Astrocyte of the cerebellum (primary cell): ENCODE data around the gene KIAA0930.

ENCODE experiments used
- DNase-seq: peaks from one replicate; pipeline ENCODE4 v3.0.0-alpha.2; 2011; ENCODE audit warnings: low read depth
- H3K4me3 ChIP-seq: 2 replicates; pipeline ENCODE4 v1.5.1; 2011; ENCODE audit warnings: mild to moderate bottlenecking, low read depth, low read length, moderate library complexity
- CTCF ChIP-seq: IDR thresholded peaks from 2 replicates; pipeline ENCODE4 v1.5.1; 2012; ENCODE audit warnings: low read length, low read depth, moderate library complexity, mild to moderate bottlenecking; ENCODE audit errors: missing control alignments
- in situ Hi-C: cut with HindIII; loops from 2 replicates; pipeline ENCODE4 v1.10.0; 2017; ENCODE audit warnings: low sequenced_read_pairs

Gene KIAA0930

DNA sequence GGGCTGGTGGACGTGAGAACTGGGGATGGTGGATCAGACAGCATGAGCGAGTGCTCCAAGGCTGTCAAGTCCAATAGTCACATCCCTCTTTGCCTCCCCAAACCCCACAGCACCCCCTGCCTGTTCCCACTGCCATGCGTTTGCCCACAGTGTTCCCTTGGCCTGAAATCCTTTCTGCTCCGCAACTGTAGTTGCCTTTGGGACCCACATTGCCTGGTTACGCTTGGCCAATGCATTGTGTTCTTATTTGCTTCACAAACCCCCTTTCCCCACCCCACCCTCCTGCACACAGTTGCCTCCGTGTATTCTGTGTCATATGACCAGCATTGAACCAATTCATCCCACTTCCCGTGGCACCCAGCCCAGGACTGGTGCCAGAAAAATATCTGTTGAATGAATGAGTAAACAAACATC is 2.1 kb upstream of the KIAA0930 start:
- TF ChIP-seq CTCF: no peak
- in situ Hi-C loops: no loop called here
- no peak overlapping the region for H3K4me3 ChIP-seq
- no peak for DNase-seq

- H3K4me3 ChIP-seq: peak overlapping the region; percentile 51
- in situ Hi-C loops: no loop called here
- no peak for TF ChIP-seq CTCF
- DNase-seq: no peak
Observed at GRCh38 chr22:45240104-45240809, 437 bp downstream of the KIAA0930 start.

- peak overlapping the region; percentile 51 for H3K4me3 ChIP-seq
- in situ Hi-C loops: no loop called here
- DNase-seq: no peak
- TF ChIP-seq CTCF: no peak
Observed at GRCh38 chr22:45239681-45240051, 1.0 kb downstream of the KIAA0930 start.

GRCh38 chr22:45238957-45239680 is 1.6 kb downstream of the KIAA0930 start:
- no peak overlapping the region for H3K4me3 ChIP-seq

GRCh38 chr22:45238076-45238956 is 2.4 kb downstream of the KIAA0930 start:
- H3K4me3 ChIP-seq: no peak overlapping the region
- in situ Hi-C loops: no loop called here
- TF ChIP-seq CTCF: no peak
- no peak for DNase-seq

More at GRCh38 chr22:45238957-45239680, 1.6 kb downstream of the KIAA0930 start:
- in situ Hi-C loops: no loop called here
- no peak for DNase-seq
- TF ChIP-seq CTCF: no peak
